Mesodermal cell (in vitro differentiated cells): ENCODE results near the gene PTPN20.

Experiments used
- H3K27ac ChIP-seq: 2 replicates; pipeline ENCODE4 v1.7.0; 2013; ENCODE audit warnings: mild to moderate bottlenecking, low read depth, low read length, moderate library complexity; ENCODE audit not compliant: severe bottlenecking
- H3K36me3 ChIP-seq: 2 replicates; pipeline ENCODE4 v1.7.1; 2013; ENCODE audit warnings: mild to moderate bottlenecking, low read length, moderate library complexity; ENCODE audit not compliant: control insufficient read depth, insufficient read depth
- H3K4me1 ChIP-seq: one replicate; pipeline ENCODE4 v1.7.1; 2013; ENCODE audit warnings: mild to moderate bottlenecking, low read length; ENCODE audit not compliant: insufficient read depth, control insufficient read depth, poor library complexity, severe bottlenecking
- H3K4me3 ChIP-seq: 2 replicates; pipeline ENCODE4 v1.7.0; 2013; ENCODE audit warnings: low read length, control low read depth, mild to moderate bottlenecking; ENCODE audit not compliant: insufficient read depth, poor library complexity, severe bottlenecking; ENCODE audit errors: extremely low read depth
- H3K9me3 ChIP-seq: 2 replicates; pipeline ENCODE4 v1.7.1; 2013; ENCODE audit warnings: mild to moderate bottlenecking, low read length, moderate library complexity; ENCODE audit not compliant: control insufficient read depth
- WGBS, 2 experiments: methylation state at CpG; one replicate each; pipeline ENCODE4 v1.1.5; 2013; ENCODE audit warnings: missing lambda C conversion rate in 2 of 2; ENCODE audit not compliant: insufficient coverage in 2 of 2; 5-methylcytosine and 5-hydroxymethylcytosine counted together

PTPN20 gene

GRCh38 chr10:47010036-47010435 lies 98.8 kb downstream of the PTPN20 start:
- no peaks in the 10 kb centered on the region for H3K36me3 ChIP-seq
- no peak overlapping the region for H3K27ac ChIP-seq
- no peaks in the 10 kb centered on the region for H3K4me1 ChIP-seq
- H3K4me3 ChIP-seq: no peak overlapping the region
- no CpG with 5 or more reads among the region's 3 CpGs for WGBS, 2 experiments
- H3K9me3 ChIP-seq: no peaks in the 10 kb centered on the region

- no peaks in the 10 kb centered on the region for H3K4me1 ChIP-seq
- no peak overlapping the region for H3K27ac ChIP-seq
- no peaks in the 10 kb centered on the region for H3K9me3 ChIP-seq
- H3K4me3 ChIP-seq: no peak overlapping the region
- H3K36me3 ChIP-seq: no peaks in the 10 kb centered on the region
Measured at GRCh38 chr10:47012214-47012613, 101.0 kb downstream of the PTPN20 start.

DNA sequence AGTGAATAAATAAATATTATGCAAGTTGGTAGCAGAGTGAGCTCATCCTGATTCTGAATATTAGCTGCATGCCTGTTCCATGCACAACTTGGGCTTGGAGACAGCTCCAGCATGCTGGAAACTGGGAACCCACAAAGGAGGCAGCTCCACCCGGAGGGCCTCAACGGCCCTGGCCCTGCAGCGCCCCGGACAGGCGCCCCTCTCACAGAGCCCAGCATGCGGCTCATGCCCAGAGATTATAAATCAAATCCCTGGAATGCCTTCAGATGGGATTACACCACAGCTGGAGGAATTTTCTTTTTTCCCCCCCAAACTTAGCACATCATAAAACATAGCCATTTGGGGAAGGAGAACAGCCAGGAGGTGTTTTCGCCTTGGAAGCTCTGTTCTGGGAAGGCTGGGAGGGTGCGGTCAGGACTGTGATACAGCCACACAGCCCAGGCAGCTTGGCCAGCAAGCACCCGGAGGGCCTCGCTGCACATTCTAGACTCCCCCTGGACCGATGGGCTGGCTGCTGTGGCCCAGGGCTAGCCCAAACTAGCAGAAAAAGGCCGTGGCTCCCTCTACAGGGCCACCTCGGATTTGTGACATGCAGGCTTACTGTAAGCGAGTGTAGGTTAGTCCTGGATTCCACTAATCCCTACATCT lies 102.4 kb downstream of the PTPN20 start:
- WGBS, 2 experiments: 76 to 86% methylated on average over 13 of the region's 14 CpGs
- no peaks in the 10 kb centered on the region for H3K36me3 ChIP-seq
- H3K4me1 ChIP-seq: no peaks in the 10 kb centered on the region
- H3K4me3 ChIP-seq: no peak overlapping the region
- no peaks in the 10 kb centered on the region for H3K9me3 ChIP-seq
- no peak overlapping the region for H3K27ac ChIP-seq

DNA sequence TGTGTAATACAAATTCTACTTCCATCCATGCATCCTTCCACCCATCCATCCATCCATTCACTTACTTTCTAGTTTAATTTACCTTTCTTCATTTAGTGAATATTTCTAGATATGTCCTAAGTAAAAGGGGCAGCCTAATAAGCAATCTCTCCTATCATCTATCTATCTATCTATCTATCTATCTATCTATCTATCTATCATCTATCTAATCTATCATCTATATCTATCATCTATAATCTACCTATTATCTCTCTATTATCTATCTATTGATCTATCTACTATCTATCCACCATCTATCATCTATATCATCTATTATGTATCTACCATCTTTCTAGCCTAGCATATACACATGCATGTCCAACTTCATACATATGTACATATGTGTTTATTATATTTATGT lies 104.2 kb downstream of the PTPN20 start:
- H3K27ac ChIP-seq: no peak overlapping the region
- no peaks in the 10 kb centered on the region for H3K36me3 ChIP-seq
- no peaks in the 10 kb centered on the region for H3K9me3 ChIP-seq
- peaks cover 4% of the 10 kb centered on the region for H3K4me1 ChIP-seq
- no peak overlapping the region for H3K4me3 ChIP-seq

DNA sequence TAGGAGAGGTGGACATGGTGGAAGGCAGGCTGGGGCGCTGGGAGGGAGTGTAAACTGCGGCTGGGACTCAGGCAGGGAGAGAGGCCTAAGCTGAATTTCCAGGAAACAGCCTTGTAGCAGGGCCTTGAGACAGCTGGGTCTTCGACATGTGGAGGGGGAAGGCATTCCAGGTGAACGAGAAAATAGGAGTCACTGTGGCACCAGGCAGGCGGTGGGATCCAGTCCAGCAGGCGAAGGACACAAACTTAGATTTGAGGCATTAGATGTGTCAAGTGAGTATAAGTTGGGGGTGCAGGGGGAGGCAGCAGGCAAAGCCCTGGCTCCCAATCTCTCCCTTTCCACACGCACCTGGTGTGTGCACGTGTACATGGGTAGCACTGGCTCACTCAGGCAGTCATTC lies 105.3 kb downstream of the PTPN20 start:
- Histone ChIP-seq H3K27ac (no peak overlapping the region), H3K9me3 (no peaks in the 10 kb centered on the region), H3K4me1 (peaks cover 8% of the 10 kb centered on the region), H3K4me3 (no peak overlapping the region), H3K36me3 (no peaks in the 10 kb centered on the region)
- 92 to 95% methylated on average over 4 to 5 of the region's 8 CpGs for WGBS, 2 experiments

DNA sequence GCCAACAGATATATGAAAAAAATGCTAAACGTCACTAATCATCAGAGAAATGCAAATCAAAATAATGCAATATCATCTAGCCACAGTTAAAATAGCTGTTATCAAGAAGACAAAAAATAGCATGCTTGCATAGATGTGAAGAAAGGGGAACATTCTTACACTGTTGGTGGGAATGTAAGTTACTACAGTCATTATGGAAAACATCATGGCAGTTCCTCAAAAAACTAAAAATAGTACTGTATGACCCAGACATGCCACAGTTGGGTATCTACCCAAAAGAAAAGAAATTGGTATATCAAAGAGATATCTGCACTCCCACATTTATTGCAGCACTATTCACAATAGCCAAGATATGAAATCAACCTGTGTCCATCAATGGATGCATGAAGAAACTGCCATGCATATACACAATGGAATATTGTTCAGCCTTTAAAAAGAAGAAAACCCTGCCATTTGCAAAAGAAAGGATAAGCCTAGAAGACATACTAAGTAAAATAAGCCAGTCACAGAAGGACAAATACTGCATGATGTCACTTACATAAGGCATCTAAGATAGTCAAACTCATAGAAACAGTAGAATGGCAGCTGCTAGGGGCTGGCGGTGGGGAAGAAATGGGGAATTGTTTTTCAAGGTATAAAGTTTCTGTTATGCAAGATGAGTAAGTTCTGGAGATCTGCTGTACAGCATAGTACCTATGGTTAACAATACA lies 107.0 kb downstream of the PTPN20 start:
- H3K27ac ChIP-seq: no peak overlapping the region
- H3K4me1 ChIP-seq: peaks cover 8% of the 10 kb centered on the region
- H3K9me3 ChIP-seq: no peaks in the 10 kb centered on the region
- H3K36me3 ChIP-seq: no peaks in the 10 kb centered on the region
- H3K4me3 ChIP-seq: no peak overlapping the region
- WGBS, 2 experiments: 83% methylated on average over 1 of the region's 2 CpGs; no CpG with 5 or more reads in 1 of the 2 experiments

- 94 to 100% methylated on average over 2 to 6 of the region's 8 CpGs for WGBS, 2 experiments
Measured at GRCh38 chr10:47019155-47020145, 108.2 kb downstream of the PTPN20 start.

GRCh38 chr10:47020471-47020870 lies 109.2 kb downstream of the PTPN20 start:
- no peak overlapping the region for H3K27ac ChIP-seq
- peaks cover 8% of the 10 kb centered on the region for H3K4me1 ChIP-seq
- WGBS, 2 experiments: 92 to 96% methylated on average over 3 to 4 of the region's 5 CpGs
- H3K4me3 ChIP-seq: no peak overlapping the region
- H3K9me3 ChIP-seq: no peaks in the 10 kb centered on the region
- H3K36me3 ChIP-seq: no peaks in the 10 kb centered on the region

More at GRCh38 chr10:47019155-47020145, 108.2 kb downstream of the PTPN20 start:
- peaks cover 8% of the 10 kb centered on the region for H3K4me1 ChIP-seq
- H3K4me3 ChIP-seq: no peak overlapping the region
- H3K36me3 ChIP-seq: no peaks in the 10 kb centered on the region
- H3K27ac ChIP-seq: no peak overlapping the region
- H3K9me3 ChIP-seq: no peaks in the 10 kb centered on the region

DNA sequence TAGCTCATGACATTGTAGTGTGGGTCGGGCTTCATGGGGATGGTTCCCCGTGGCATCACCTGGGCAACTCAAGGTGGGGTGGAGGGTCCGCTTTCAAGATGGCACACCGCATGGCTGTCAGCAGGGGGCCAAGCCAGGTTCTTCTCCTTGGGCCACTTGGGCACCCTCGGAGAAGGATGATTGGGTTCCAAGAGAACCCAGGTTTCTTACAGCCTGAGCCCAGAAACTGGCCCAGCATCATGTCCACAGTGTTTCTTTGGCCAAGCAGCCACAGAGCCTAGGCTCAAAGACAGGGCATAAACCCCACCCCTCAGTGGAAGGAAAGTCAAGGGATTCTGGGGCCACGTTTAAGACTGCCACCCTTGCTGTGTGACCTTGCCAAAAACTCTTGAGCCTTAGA lies 110.6 kb downstream of the PTPN20 start:
- Histone ChIP-seq H3K9me3 (no peaks in the 10 kb centered on the region), H3K36me3 (no peaks in the 10 kb centered on the region), H3K27ac (no peak overlapping the region), H3K4me1 (peaks cover 8% of the 10 kb centered on the region), H3K4me3 (no peak overlapping the region)
- WGBS, 2 experiments: 92 to 98% methylated on average over 5 to 6 of the region's 6 CpGs

- Histone ChIP-seq H3K9me3 (no peaks in the 10 kb centered on the region), H3K4me1 (peaks cover 8% of the 10 kb centered on the region), H3K4me3 (no peak overlapping the region), H3K27ac (no peak overlapping the region), H3K36me3 (no peaks in the 10 kb centered on the region)
- WGBS, 2 experiments: 94% methylated on average over 12 to 16 of the region's 16 CpGs
Measured at GRCh38 chr10:47022311-47023131, 111.3 kb downstream of the PTPN20 start.
